Mucosa of rectum (tissue), 2 donors: ENCODE results near the gene DEFB131B.

ENCODE experiments used
- H3K27ac ChIP-seq, 2 donors: one replicate each; pipeline ENCODE4 v1.7.0; 2013; ENCODE audit warnings: inconsistent platforms in 2 of 2, low read depth in 2 of 2, low read length in 2 of 2
- H3K27me3 ChIP-seq, 2 donors: one replicate each; pipeline ENCODE4 v1.7.0; 2013; ENCODE audit warnings: low read length in 2 of 2; ENCODE audit not compliant: control insufficient read depth in 2 of 2, insufficient read depth in 2 of 2
- H3K36me3 ChIP-seq, 2 donors: one replicate each; pipeline ENCODE4 v1.7.0; 2013; ENCODE audit warnings: low read length in 2 of 2; ENCODE audit not compliant: control insufficient read depth in 2 of 2, insufficient read depth in 2 of 2
- H3K4me1 ChIP-seq, 2 donors: one replicate each; pipeline ENCODE4 v1.7.0; 2013; ENCODE audit warnings: low read length in 2 of 2, mild to moderate bottlenecking in 1 of 2; ENCODE audit not compliant: control insufficient read depth in 2 of 2, insufficient read depth in 2 of 2
- H3K4me3 ChIP-seq, 2 donors: one replicate each; pipeline ENCODE4 v1.7.0; 2013; ENCODE audit warnings: low read length in 2 of 2
- H3K9ac ChIP-seq, 2 donors: one replicate each; pipeline ENCODE4 v1.7.0; 2013; ENCODE audit warnings: low read length in 2 of 2, low read depth in 1 of 2, mild to moderate bottlenecking in 1 of 2
- H3K9me3 ChIP-seq, 2 donors: one replicate each; pipeline ENCODE4 v1.7.0; 2013; ENCODE audit warnings: low read length in 2 of 2; ENCODE audit not compliant: control insufficient read depth in 2 of 2
- donor health status: healthy.
- donor health status: Normal muscosa, but diverticular disease.

DEFB131B gene

GRCh38 chr11:71930556-71931244, 52.4 kb downstream of the DEFB131B start:
- H3K9me3 ChIP-seq: no peaks in the 10 kb centered on the region
- H3K36me3 ChIP-seq: no peaks in the 10 kb centered on the region
- H3K27ac ChIP-seq: no peak overlapping the region
- H3K9ac ChIP-seq: no peak overlapping the region
- H3K4me1 ChIP-seq: peaks cover 10 to 16% of the 10 kb centered on the region in 2 donors
- H3K4me3 ChIP-seq: no peak overlapping the region
- H3K27me3 ChIP-seq: no peaks in the 10 kb centered on the region

DNA sequence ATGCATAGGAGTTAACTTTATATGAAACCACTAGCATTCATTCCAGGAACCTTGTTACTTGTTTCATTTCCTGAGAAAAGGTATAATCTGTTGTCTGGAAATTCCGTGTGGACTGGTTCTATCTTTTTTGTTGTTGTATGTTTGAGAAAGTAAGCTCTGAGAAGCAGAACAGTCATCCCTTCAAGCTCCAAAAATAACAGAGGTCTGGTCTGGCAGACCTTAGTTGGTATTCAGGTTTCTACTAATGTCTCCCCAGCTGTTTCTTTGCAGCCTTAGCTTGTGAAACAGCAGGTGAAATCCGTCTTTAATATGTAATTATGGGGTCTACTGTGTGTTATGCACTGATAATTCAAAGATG, 53.0 kb downstream of the DEFB131B start:
- H3K36me3 ChIP-seq: no peaks in the 10 kb centered on the region
- H3K27me3 ChIP-seq: no peaks in the 10 kb centered on the region
- H3K27ac ChIP-seq: no peak overlapping the region
- H3K4me1 ChIP-seq: peaks cover 10 to 16% of the 10 kb centered on the region in 2 donors
- H3K9ac ChIP-seq: no peak overlapping the region
- no peak overlapping the region for H3K4me3 ChIP-seq
- H3K9me3 ChIP-seq: no peaks in the 10 kb centered on the region

- Histone ChIP-seq H3K4me3 (no peak overlapping the region), H3K27ac (no peak overlapping the region), H3K36me3 (peaks cover 3 to 4% of the 10 kb centered on the region in 2 donors), H3K4me1 (peaks cover 10 to 11% of the 10 kb centered on the region in 2 donors), H3K9ac (no peak overlapping the region), H3K9me3 (no peaks in the 10 kb centered on the region), H3K27me3 (no peaks in the 10 kb centered on the region)
Observed at GRCh38 chr11:71933141-71933933, 55.1 kb downstream of the DEFB131B start.
